NCI-H226 (cell line): Measurements from ENCODE around the gene GRIFIN.
A peak's percentile ranks its signal among the peaks of the same experiment; 100 is the strongest.

Experiments
- DNase-seq: peaks from one replicate; pipeline ENCODE4 v3.0.0-alpha.2; 2015

GRIFIN gene

DNA sequence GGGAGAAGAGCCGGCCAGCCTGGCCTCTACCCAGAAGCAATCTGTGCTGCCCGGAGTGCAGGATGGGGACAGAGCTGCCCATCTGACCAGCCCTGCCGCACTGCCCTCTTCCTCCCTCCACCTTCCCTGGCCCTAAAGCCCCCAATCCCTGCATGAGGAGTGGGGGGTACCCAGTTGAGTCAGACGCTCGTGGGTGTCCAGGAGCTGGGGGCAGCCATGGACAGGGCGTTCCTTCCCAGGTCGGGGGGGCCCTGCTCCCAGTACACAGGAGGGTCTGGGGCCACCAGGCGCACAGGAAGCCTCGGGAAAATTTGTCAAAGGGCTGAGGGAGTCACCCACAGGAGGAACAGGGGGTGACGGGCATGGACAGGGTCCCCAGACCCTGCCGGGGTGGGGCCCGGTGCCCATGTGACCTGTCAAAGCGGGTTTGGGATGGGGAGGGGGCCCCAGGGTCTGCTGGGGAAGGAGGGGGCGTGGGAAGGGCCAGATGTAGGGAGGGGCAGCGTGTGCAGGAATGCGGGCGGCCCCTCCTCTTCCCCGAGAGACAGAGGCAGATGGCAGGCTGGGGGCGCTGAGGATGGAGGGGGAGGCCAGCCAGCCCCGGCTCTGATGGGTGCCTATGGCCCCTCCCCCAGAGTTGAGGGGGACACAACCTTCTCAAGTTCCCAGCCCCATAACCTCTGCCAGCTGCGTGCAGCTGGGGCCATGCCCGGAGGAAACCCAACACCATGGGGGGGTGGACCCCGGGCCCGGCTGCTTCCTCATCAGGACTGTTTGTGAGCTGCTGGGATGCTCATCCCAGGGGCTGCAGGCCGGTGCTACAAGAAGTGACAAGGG lies 21.5 kb upstream of the GRIFIN start:
- no peak for DNase-seq

DNA sequence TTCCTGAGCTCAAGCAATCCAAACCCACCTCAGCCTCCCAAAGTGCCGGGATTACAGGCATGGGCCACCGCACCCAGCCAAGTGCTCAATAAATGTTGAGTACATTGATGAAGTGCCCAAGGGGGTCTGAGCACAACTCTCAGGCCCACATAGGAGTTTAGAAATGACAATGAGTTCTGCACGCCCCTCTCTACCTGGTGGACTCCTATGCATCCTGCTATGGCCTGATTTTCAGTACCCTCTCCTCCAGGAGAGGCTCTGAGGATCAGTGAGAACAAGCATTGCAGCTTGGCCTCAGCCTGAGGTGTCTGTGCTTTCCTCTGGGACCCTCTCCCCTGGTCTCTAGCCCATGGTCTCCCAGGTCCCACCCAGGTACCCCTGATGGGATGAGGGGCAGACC lies 20.9 kb upstream of the GRIFIN start:
- no peak for DNase-seq

DNA sequence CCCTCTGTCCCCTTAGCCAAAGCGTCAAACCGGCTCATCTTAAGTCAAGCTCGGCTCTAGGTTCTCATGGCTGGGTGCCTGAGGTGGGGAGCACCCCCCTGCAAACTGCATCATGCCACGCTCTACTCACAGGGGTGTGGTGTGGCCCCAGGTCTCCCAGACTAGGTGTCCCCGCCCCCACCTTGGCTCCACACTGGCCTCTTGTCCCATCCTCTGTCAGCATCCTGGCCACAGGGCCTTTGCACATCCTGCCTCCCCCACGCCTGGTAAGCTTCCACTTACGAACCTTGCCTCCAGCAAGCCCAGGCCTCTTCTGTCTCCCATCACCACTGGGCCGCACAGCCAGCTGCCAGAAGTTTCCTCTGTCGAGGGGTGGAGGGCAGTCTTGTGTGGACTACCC lies 20.2 kb upstream of the GRIFIN start:
- DNase-seq: no peak

DNA sequence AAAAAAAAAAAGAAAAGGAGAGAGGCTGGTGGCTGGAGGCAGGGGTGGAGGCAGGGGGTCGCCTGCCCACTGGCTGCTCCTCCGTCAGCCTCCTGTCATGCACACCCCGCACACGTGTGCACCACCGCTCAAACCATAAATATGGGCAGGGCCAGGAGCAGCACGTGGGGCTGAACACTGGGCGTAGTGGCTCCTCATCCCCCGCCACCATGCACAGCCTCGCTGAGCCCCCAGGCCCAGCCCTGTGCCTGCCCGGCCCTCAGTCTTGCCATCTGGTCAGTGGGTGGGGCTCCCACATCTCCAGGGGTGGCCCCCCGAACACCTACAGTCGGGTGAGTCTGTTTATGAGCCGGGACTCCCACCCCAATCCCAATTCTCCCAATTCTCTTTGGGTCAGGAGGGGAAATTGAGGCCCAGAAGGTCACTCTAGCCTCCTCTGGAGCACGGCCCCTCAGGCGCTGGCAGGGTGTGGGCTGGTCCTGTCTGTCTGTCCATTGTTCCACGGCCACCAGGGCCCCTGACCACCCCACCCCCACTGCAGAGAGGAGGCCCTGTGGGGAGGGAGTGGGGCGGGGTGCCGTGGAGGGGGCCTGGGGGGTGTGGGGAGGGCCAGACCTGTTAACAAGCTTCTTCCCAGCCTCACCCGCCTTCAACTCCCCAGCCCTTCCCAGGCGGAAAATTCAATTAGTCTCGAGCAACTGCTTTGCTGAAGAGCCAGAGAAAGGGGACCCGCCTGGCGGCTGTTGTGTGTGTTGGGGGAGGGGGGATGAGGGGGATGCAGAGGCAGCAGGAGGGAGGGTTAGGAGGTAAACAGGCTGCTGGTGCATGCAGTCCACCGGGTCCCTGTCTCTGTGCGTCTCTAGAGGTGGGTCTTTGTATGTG lies 19.5 kb upstream of the GRIFIN start:
- DNase-seq: no peak

- no peak for DNase-seq
Measured at GRCh38 chr7:2494191-2495130, 18.3 kb upstream of the GRIFIN start.

DNA sequence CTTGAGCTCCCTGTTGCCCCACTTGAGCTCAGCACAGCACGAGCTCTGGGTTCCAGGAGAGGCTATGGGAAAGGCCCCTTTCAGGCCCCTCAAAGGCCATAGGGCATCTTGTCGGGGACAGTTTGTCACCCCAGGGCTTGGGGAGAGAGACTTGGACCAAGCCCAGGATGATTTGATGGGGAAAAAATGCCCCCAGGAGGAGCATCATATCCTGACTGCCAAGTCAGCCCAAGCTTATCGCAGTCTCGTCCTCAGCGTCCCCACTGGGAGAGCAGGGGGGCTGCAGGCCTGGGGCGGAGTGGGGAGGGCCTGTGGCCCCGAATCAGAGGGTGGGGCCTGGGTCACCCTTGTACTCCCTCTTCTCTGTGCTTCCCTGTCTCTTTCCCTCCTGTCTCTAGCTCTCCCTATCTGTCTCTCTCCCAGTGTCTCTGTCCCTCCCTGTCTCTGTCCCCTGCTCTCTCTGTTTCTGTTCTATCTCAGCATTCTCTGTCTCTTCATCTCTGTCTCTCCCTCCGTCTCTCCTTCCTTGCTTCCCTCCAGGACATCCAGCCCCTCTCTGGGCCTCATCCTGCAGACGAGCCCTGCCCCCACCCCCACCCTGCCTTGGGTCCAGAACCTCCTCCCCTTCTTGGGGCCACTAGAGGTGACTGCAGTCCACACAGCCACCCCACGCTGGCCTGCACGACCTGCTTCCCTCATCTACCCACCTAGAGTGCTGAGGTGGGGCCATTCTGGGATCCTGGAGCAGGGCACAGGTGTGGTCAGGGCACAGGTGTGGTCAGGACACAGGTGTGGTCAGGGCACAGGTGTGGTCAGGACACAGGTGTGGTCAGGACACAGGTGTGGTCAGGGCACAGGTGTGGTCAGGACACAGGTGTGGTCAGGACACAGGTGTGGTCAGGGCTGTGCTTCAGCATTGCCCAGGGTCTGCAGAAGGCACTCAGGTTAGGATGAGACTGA lies 17.3 kb upstream of the GRIFIN start:
- no peak for DNase-seq

GRCh38 chr7:2492038-2492437 lies 15.8 kb upstream of the GRIFIN start:
- no peak for DNase-seq

GRCh38 chr7:2490181-2490651 lies 14.0 kb upstream of the GRIFIN start:
- no peak for DNase-seq

DNA sequence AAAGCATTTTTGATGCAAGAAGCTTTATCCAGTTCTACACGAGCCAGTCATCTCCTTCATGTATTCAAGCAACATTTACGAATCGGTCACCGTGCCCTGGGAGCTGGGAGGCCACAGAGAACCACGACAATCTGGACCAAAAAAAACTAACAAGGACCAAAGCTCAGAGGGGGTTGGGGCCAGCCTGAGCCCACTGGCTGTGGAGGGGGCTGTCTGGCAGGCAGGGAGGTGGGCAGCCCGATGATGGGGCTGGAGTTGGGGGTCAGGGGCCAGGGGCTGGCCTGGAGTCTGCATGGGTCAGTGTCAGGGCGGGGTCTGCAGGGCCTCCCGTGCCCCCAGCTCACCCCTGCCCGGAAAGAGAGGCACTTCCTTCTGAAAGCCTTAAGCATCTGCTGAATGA lies 12.5 kb upstream of the GRIFIN start:
- no peak for DNase-seq

DNA sequence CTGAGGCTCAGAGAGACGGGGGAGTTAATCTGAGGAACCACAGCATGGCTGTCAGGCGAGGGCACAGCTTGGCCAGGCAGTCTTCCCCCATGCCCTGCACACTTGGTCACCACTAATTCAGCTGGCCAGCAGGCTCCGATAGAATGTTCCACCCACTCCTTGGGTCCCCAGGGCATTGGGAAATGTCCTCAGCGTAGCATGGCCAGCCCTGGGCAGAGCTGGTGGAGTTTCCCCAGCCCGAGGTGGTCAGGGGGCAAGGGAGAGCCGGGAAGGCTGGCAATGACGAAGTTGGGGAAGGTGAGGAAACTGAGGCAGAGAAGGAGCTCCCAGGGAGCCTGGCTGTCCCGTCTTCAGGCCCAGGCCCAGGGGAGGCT lies 12.1 kb upstream of the GRIFIN start:
- DNase-seq: no peak

- DNase-seq: no peak
Measured at GRCh38 chr7:2487586-2488271, 11.5 kb upstream of the GRIFIN start.

DNA sequence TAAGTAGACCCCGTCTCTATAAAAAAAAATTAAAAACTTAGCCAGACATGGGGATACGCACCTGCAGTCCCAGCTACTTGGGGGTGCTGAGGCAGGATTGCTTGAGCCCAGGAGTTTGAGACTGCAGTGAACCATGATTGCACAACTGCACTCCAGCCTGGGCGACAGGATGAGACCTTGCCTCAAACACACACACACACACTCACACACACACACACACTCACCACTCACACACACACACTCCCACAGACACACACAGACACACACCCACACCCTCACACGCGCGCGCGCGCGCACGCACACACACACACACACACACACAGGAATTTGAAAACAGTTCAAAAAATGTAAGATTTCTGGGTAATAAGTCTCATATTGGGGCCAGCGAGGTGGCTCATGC lies 8.7 kb upstream of the GRIFIN start:
- DNase-seq: no peak

- DNase-seq: no peak
Measured at GRCh38 chr7:2483494-2483893, 7.3 kb upstream of the GRIFIN start.

- peak; percentile 37 for DNase-seq
Measured at GRCh38 chr7:2482725-2483451, 6.7 kb upstream of the GRIFIN start.

DNA sequence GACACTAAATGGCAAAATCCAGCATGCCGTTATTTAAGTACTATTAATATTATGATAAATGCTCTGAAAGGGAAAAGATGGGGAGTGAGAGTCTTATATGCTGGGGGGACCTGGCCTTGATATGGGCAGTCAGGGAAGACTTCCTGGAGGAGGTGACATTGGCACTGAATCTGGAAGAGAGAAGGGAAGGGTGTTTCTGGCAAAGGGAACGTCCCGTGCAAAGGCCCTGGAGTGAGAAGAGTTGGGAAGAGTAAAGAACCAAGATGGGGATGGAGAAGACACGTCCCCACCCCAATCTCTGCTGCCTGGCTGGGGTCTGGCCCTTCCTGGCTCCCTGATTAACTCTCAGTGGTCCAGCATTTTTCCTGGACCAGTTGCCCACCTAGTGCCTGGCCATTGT lies 5.0 kb upstream of the GRIFIN start:
- no peak for DNase-seq

DNA sequence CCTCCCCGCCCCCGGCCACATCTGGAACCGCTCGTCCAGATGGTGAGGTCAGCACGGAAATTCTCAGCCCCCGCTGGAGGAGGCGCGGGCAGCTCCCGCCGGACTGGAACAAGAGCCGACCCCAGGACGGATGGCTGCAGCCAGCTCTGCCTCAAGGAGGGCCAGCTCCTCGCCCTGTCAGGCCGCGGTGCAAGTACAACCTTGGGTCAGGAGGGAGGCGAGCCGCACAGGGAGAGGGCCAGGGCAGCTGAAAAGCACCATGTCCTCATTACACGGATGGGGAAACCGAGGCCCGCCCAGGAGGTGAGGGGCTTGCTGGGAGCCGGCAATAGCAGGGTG lies 3.8 kb upstream of the GRIFIN start:
- no peak for DNase-seq

GRCh38 chr7:2479276-2480069 lies 3.3 kb upstream of the GRIFIN start:
- DNase-seq: no peak

- DNase-seq: no peak
Measured at GRCh38 chr7:2478800-2479199, 2.6 kb upstream of the GRIFIN start.

DNA sequence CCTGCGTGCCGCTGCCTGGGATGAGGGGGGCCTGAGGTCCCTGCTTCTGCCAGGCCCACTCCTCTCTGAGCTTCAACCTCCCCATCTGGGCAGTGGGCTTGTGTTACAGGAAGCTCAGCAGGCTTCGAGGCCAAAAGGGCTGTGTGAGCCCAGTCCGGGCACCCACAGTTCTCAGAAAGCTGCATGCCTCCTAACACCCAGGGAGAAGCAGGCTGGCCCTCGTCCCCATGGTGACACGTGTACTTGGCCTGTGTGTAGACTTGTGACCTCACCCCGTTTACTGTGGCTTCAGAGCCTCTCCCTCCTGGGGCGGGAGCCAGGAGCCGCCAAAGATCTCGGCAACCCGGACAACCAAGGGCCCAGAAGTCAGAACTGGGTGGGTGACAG lies 2.2 kb upstream of the GRIFIN start:
- no peak for DNase-seq
